ENCODE data around the gene PPP6R3. TPM values are rescaled to one million over a fixed set of nuclear protein-coding genes. Genes with fewer than 3 reads are reported as not detected.
A peak's percentile ranks its signal among the peaks of the same experiment; 100 is the strongest.

Gene PPP6R3
- total and polyA plus RNA-seq, 8 donors: 19.5 to 236 (median 103) TPM

GRCh38 chr11:68657021-68657780 is 196.6 kb downstream of the PPP6R3 start:
- Histone ChIP-seq H3K27me3 (peaks cover 0 to 42% (median 0%) of the 10 kb centered on the region in 3 donors), H3K9me3 (peaks cover 0 to 15% (median 9%) of the 10 kb centered on the region in 4 donors), H3K4me3 (no peak overlapping the region), H3K27ac (no peak overlapping the region), H3K4me1 (peaks cover 0 to 8% (median 3%) of the 10 kb centered on the region in 4 donors), H3K36me3 (no peaks in the 10 kb centered on the region)
- intact Hi-C loops (cut with DNase I; ENCODE audit: low total_unique reads): no loop called here
- DNase-seq: no peak
- TF ChIP-seq POLR2A (IDR thresholded peaks at IDR 0.05) (no peak), CTCF (IDR thresholded peaks at IDR 0.05) (no peak), POLR2AphosphoS5 (IDR thresholded peaks at IDR 0.05) (no peak), EP300 (IDR thresholded peaks at IDR 0.05) (no peak)
- 89 to 96% (median 93%) methylated on average over 10 to 11 of the region's 11 CpGs for WGBS, 5 donors

- H3K27ac ChIP-seq: no peak overlapping the region
- WGBS, 5 donors: 89 to 96% (median 91%) methylated on average over 8 of the region's 8 CpGs
- intact Hi-C loops (cut with DNase I; ENCODE audit: low total_unique reads): no loop called here
- TF ChIP-seq POLR2A (IDR thresholded peaks at IDR 0.05) (no peak), EP300 (IDR thresholded peaks at IDR 0.05) (no peak), POLR2AphosphoS5 (IDR thresholded peaks at IDR 0.05) (no peak), CTCF (IDR thresholded peaks at IDR 0.05) (no peak)
- no peaks in the 10 kb centered on the region for H3K36me3 ChIP-seq
- H3K9me3 ChIP-seq: peaks cover 0 to 15% (median 9%) of the 10 kb centered on the region in 4 donors
- H3K27me3 ChIP-seq: peaks cover 0 to 33% (median 0%) of the 10 kb centered on the region in 3 donors
- no peak for DNase-seq
- no peak overlapping the region for H3K4me3 ChIP-seq
- H3K4me1 ChIP-seq: peaks cover 0 to 8% (median 3%) of the 10 kb centered on the region in 4 donors
Observed at GRCh38 chr11:68658097-68658496, 197.5 kb downstream of the PPP6R3 start.

- H3K4me1 ChIP-seq: peaks cover 0 to 8% (median 3%) of the 10 kb centered on the region in 4 donors
- no peak overlapping the region for H3K27ac ChIP-seq
- H3K36me3 ChIP-seq: no peaks in the 10 kb centered on the region
- peaks cover 0 to 15% (median 9%) of the 10 kb centered on the region in 4 donors for H3K9me3 ChIP-seq
- TF ChIP-seq EP300 (IDR thresholded peaks at IDR 0.05) (no peak), CTCF (IDR thresholded peaks at IDR 0.05) (no peak), POLR2A (IDR thresholded peaks at IDR 0.05) (no peak), POLR2AphosphoS5 (IDR thresholded peaks at IDR 0.05) (no peak)
- peaks cover 0 to 30% (median 0%) of the 10 kb centered on the region in 3 donors for H3K27me3 ChIP-seq
- H3K4me3 ChIP-seq: no peak overlapping the region
- DNase-seq: no peak
- intact Hi-C loops (cut with DNase I; ENCODE audit: low total_unique reads): no loop called here
- WGBS, 5 donors: 79 to 85% (median 81%) methylated on average over 13 of the region's 13 CpGs
Observed at GRCh38 chr11:68658661-68659060, 198.1 kb downstream of the PPP6R3 start.

GRCh38 chr11:68659158-68659921 is 198.8 kb downstream of the PPP6R3 start:
- 57 to 68% (median 60%) methylated on average over 17 to 22 of the region's 22 CpGs for WGBS, 5 donors
- H3K4me1 ChIP-seq: peaks cover 0 to 8% (median 3%) of the 10 kb centered on the region in 4 donors
- no peak for TF ChIP-seq EP300 (IDR thresholded peaks at IDR 0.05)

More at GRCh38 chr11:68659158-68659921, 198.8 kb downstream of the PPP6R3 start:
- no peak overlapping the region for H3K27ac ChIP-seq
- peaks cover 0 to 30% (median 2%) of the 10 kb centered on the region in 3 donors for H3K27me3 ChIP-seq
- no peaks in the 10 kb centered on the region for H3K36me3 ChIP-seq
- intact Hi-C loops (cut with DNase I; ENCODE audit: low total_unique reads): no loop called here
- no peak overlapping the region for H3K4me3 ChIP-seq
- peaks cover 0 to 15% (median 9%) of the 10 kb centered on the region in 4 donors for H3K9me3 ChIP-seq
- DNase-seq: peak in 1 of 2 donors; percentile 87

All from stomach (tissue), 9 donors.